GM11168 (cell line): Measurements from ENCODE around the gene MYPN.

Experiments used
- in situ Hi-C: fragments of 300-500 bp; cut with MboI; formaldehyde crosslinking; loops from one replicate; pipeline ENCODE4 v1.12.0; 2022; ENCODE audit warnings: low sequenced_read_pairs; ENCODE audit not compliant: unreplicated experiment

MYPN gene

GRCh38 chr10:68124718-68125117 lies 15.4 kb downstream of the MYPN start:
- in situ Hi-C loops: no loop called here

- in situ Hi-C loops: no loop called here
Observed at GRCh38 chr10:68125772-68126171, 16.5 kb downstream of the MYPN start.

- in situ Hi-C loops: no loop called here
Observed at GRCh38 chr10:68128015-68128414, 18.7 kb downstream of the MYPN start.

DNA sequence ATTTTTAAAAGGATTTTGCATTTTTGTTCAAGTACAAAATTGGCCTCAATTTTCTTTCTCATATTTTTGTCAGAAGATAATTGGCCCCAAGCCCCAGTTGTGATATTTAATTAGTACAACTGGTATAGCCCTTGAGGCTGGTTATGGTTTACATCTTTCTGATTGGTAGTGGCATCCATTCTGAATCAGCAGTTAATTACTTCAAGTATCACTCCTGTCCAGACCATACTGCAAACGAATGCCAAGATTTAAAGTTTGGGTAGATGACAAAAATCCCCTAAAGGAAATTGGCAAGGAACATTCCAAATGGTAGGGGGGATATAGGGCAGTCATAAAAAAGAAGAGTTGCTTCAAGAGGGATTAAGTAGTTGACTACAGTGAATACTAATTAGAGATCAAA lies 23.1 kb downstream of the MYPN start:
- in situ Hi-C loops: no loop called here

- in situ Hi-C loops: no loop called here
Observed at GRCh38 chr10:68133523-68133922, 24.2 kb downstream of the MYPN start.

DNA sequence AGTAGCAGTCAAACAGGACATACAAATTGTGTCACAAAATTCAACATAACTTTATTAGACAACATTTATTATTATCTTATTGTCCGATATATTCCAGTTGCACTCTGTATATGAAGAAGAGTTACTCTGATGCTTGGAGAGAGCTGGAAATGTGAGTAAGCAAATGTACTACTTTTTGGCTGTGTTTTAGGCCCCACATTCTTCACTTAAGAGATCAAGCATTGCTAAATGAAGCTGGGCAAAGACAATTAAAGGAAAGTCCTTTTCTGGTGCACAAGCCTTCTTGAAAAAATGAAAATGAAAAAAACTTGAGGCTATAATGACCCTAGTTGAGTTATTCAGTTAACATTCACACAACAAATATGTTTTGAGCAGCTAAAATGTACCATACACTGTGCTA lies 26.1 kb downstream of the MYPN start:
- in situ Hi-C loops: no loop called here

- in situ Hi-C loops: no loop called here
Observed at GRCh38 chr10:68135922-68136792, 26.9 kb downstream of the MYPN start.

GRCh38 chr10:68137171-68137570 lies 27.9 kb downstream of the MYPN start:
- in situ Hi-C loops: no loop called here

GRCh38 chr10:68138526-68138925 lies 29.2 kb downstream of the MYPN start:
- in situ Hi-C loops: no loop called here

DNA sequence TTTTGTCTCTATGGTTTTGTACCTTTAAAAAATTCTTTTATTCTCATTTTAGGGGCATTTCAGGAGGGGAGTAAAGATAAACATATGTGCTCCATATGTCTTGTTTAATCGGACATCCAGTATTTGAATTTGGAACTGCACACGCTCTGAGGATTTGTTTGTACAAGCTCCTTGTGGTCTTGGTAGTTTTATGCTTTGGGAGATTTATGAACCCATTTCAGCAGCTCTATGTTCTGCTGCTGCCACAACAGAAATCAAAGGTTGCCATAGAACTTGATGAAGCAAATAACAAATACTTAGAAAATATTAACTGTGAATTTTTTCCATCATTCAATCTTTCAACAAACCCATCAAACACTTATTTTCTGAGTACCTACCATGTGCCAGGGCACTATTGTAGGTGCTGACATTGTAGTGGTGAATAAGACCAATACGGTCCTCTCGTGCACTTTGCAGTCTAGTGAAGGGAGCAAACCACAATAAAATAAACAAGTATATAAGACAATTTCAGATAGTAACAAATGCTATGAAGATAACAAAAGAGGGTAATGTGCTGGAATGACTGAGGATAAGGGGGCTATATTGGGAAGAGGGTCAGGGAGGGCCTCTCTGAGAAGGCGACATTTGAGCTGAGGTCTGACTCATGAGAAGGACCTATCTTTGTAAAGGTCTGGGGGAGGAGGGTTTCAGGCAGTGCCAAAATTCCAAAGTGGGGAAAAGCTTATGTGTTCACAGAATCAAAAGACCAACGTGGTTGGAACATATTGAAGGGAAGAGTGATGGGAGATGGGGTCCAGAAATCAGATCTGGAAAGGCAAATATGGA lies 30.4 kb downstream of the MYPN start:
- in situ Hi-C loops: no loop called here

GRCh38 chr10:68142761-68143160 lies 33.5 kb downstream of the MYPN start:
- in situ Hi-C loops: no loop called here

DNA sequence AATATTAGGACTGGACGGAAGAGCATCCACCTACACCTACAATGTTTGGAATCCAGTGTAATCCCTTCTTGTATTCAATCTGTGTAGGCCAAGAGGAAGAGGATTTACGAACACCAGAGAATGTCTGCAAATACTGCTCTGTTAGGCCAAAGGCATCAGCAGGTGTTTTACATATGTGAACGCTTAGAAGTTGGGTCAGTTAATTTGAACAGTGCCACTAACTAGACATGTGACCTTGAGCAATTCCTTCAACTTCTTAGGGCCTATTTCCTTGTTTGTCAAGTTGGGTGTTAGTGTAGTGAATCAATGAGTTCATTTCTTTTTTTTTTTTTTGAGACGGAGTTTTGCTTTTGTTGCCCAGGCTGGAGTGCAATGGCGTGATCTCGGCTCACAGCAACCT lies 35.4 kb downstream of the MYPN start:
- in situ Hi-C loops: no loop called here

- in situ Hi-C loops: no loop called here
Observed at GRCh38 chr10:68145705-68146104, 36.4 kb downstream of the MYPN start.

- in situ Hi-C loops: no loop called here
Observed at GRCh38 chr10:68146133-68146532, 36.8 kb downstream of the MYPN start.

GRCh38 chr10:68151453-68151852 lies 42.2 kb downstream of the MYPN start:
- in situ Hi-C loops: loop anchor here (10.0 kb wide), 1 partner anchor 297 kb away; no protein-coding TSS in a partner anchor

GRCh38 chr10:68153473-68154210 lies 44.4 kb downstream of the MYPN start:
- in situ Hi-C loops: loop anchor here (10.0 kb wide), 1 partner anchor 299 kb away; no protein-coding TSS in a partner anchor

GRCh38 chr10:68154211-68154497 lies 44.9 kb downstream of the MYPN start:
- in situ Hi-C loops: loop anchor here (10.0 kb wide), 1 partner anchor 299 kb away; no protein-coding TSS in a partner anchor

GRCh38 chr10:68155615-68156210 lies 46.4 kb downstream of the MYPN start:
- in situ Hi-C loops: loop anchor here (10.0 kb wide), 1 partner anchor 301 kb away; no protein-coding TSS in a partner anchor

DNA sequence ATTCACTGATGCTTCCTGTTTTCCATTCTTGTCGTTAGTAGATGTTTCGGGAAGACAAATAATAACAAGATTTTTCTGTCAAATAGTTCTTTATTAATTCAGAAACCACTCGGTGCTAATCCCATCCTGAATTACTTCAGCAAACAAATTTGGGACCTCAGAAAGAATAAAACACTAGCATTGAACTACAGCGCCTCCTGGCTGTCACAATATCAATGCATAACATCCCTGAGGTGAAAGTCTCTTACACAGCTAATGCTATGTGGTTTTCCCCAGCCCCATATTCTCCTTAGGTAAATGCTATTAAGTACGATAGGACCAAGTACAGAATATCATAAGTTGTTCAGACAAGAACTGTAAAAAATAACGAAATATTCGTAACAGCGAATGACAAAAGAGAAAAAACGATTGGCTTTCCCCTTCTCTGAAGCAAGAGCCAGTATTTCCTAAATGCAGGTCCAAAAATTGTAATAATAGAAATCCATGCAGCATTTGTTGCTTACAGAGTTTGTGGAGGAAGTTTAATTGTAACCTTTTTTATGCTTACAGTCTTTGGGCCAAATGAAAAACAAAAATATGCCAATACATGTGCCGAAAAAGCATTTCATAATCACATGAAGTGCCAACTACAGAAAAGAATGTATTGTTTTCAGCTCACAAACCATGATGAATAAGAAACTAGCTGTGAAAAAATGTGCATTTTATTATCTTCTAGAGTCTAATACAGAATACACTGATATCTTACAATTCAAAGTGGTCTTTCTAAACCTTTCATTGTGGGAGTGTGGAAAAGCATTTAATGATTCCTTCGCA lies 47.3 kb downstream of the MYPN start:
- in situ Hi-C loops: loop anchor here (10.0 kb wide), 1 partner anchor 302 kb away; no protein-coding TSS in a partner anchor
